ENCODE data around the gene MAP4K3.

DNA sequence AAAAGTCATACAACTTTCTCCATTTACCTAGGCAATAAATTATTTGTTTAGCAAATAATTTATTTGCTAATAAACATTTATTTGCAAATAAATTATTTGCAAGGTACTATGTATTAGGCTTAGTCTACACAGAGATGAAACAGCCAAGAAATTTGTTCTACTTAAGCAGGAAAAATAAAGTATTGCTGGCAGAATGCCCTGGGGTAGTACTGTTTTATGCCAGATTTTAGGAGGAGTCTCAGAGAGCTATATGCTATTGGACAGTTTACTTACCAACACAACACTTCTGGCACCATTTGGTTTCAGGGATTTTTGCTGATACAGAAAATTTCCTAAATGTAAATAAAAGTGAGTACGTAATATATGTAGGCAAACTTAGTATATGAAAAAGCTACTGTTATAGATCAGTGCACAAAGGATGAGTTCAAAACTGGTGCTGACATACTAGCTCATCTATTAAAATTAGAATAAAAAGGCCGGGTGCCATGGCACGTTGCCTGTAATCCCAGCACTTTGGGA, 170.1 kb downstream of the MAP4K3 start:
- no peak for TF ChIP-seq CTCF (IDR thresholded peaks at IDR 0.05)
- TF ChIP-seq TCF7L2 (IDR thresholded peaks at IDR 0.05; ENCODE audit: low read depth, low read length) = no peak
- no peak for TF ChIP-seq POLR2AphosphoS5 (IDR thresholded peaks at IDR 0.05; ENCODE audit: low read depth, low read length)
- no peak for TF ChIP-seq SIN3A (IDR thresholded peaks at IDR 0.05; ENCODE audit: borderline replicate concordance, insufficient read depth, low read depth, low read length)
- TF ChIP-seq REST (IDR thresholded peaks at IDR 0.05; ENCODE audit: insufficient read depth in 1 of 2, low read depth in 2 of 2, low read length in 1 of 2) = no peak

Data from Panc1 (cell line).